NCI-H2196 treated with DMSO at 0.1 percent for 48 hours (cell line): ENCODE measurements around the gene CCT3.
A peak's percentile ranks its signal among the peaks of the same experiment; 100 is the strongest.
"Not testable (repeated sequence)": the region's sequence is repeated elsewhere in the genome, so short reads cannot be mapped to it uniquely, and the experiment has no call there.

Experiments
- DNase-seq: peaks from one replicate; lab custom pipeline; 2025; ENCODE audit not compliant: unreplicated experiment; lab: John Stamatoyannopoulos, UW

The CCT3 gene

DNA sequence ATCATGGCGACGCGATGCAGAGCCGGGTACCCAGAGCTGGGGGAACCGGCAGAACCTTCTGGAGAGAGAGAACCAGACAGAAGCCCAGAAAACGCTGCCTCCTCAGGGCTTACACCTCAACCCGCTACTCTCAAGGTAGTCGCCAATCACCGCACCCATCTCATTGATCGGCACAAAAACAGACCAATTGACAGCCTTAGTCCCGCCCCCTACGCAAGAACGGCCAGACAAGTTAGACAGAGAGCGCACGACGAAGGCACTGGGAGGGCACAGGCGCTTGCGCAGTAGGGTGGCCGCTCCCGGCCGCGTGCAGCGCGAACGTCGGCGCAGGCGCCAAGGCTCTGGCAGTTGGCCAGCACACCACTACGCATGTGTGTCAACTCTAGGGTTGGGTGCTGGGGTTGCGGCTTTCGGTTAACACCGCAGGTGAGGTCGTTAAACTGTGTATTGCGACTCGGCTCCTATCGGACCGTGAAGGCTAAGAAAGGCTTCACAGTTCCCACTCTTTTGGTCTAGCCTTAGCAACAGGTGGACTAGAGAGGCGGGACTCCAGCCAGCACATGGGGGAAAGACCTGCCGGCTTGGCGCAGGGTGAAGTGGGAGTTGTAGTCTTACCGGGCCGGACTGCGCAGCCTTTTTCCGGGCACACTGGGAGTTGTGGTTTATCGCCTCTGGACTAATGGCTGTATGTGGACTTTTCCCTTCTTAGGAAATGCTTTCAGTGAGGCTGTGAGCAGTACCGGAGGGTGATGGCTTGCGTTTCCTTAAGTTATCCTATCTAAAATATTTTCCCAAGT, at the start of gene CCT3, which contains the start of gene TSACC:
CCT3 (minus strand) TSS at position 113 of the 797 bp plus-strand sequence; CDS start at position 5, 108 bp downstream.
TSACC (plus strand) TSS at position 347 of the 797 bp plus-strand sequence. CDS start 1,232 bp downstream, outside the sequence.
- DNase-seq, result peak; percentile 99

DNA sequence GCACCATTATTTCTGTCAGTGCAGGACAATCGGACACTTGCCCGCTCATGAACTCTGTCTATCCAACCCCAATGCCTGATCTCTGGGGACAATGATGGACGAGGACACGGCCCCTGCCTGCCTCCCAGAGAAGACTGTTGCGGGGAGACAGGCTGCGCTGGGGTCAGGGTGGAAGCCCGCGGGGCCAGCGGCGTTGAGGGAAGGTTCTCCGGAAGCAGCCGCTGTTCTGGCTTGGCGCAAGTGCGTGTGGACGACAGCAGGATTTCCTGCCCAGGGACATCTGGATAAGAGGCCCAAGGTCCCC, 49.7 kb upstream of the CCT3 start:
- no peak for DNase-seq

DNA sequence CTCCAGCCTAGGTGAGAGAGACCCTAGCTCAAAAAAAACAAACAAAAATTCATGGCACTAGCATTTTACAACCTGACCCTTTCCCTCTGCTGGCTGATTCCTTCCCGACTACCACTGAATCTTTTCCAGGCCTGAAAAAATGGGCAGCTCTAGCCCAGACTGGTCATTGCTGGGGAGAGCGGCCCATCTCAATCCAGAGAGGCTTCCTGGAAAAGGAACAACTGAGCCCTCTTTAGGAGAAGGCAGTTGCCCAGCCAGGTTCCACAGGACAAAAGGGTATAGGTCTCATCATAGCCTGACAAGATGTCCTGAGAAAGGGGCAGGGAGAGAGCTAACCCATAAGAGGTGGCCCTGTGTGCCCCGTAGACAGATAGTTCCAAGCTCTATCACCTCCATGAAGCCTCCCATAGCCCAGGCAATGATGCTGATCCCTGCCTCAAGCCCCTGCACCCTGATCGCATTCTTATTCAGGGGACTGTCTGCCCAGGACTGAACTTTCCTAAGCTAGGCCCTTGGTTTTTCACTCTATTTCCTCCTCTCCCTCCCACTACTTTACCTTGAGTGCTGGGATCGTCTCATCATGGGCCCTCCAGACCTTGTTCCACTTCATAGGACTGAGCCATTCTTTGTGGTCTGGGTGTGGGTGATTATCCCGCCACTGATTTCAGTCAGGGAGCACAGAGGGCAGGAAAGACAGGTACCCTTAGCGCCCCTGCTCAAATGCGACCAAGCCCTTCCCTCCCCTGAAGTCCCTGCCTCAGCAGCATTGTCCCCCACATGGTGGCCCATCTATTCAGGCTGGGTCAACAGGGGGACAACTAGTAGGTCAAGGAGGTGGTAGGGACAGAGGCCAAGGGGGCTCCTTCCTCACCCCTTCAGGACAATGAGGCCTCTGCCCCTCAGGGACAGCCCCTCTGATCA, 49.1 kb upstream of the CCT3 start:
- DNase-seq, result no peak

DNA sequence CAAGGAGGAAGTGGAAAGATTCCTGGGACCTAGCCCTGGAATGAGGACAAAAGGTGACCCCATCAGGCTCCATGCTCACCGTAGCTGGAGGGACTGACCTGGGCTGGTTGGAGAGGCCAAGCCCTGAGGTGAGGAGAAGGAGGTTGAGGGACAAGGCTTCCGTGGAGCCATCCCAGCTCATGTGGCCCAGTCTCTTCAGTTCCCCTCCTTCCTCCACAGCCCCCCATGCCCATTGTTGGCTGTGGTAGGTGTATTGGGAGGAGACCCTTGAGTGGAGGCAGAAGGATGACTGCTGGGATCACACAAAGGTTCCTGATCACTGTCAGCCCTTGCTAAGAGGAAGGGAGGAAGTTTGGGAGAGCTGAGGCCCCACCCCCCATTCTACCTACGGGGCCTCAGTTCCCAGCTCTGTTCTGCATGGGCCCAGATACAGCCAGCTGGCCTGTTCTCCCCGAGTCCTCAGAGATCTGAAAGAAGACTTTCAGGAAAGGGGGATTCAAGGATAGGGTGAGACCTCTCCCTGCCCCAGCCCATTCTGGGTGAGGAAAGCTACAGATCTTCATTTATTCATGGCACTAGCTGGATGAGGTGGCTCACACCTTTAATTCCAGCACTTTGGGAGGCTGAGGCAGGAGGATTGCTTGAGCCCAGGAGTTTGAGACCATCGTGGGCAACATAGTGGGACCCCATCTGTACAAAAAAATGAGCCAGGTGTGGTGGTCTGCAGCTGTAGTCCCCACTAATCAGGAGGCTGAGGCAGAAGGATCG, 48.2 kb upstream of the CCT3 start:
- DNase-seq, result no peak

DNA sequence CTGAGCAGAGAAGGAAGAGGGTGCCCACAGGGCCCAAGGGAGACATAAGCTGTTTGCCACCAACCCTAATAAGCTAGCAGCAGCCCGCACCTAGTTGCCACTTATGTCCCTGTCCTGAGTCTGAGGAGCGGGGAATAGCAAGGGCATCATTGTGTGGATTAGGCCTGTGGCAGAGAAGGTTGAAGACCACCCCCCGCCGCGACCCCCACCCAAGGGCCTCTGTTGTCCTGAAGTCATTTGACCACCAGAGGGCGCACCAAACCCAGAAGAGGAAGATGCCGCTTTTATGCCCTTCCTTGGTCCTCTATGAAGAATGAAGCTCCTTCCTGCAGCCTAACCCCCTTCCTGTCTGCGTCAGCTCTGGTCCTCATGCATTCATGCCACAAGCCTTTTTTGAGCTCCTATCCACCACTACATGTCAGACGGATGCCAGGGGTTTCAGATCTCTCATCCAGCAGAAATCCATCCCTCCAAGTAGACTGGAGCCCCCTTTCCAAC, 47.5 kb upstream of the CCT3 start:
- peak; percentile 51 for DNase-seq

DNA sequence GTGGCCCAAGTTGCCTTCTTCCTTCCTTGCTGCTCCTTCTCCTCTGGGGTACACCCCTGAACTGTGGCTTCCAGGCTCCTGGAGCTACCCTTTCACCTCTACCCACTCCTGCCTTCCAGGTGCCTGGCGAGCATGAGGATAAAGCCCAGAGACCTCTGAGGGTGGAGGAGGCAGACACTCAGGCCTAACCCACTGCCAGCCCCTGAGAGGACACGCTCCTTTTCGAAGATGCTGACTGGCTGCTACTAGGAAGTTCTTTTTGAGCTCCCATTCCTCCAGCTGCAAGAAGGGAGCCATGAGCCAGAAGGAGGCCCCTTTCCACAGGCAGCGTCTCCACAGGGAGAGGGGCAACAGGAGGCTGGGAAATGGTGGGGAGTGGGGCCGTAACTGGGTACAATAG, 46.6 kb upstream of the CCT3 start:
- DNase-seq, result no peak

DNA sequence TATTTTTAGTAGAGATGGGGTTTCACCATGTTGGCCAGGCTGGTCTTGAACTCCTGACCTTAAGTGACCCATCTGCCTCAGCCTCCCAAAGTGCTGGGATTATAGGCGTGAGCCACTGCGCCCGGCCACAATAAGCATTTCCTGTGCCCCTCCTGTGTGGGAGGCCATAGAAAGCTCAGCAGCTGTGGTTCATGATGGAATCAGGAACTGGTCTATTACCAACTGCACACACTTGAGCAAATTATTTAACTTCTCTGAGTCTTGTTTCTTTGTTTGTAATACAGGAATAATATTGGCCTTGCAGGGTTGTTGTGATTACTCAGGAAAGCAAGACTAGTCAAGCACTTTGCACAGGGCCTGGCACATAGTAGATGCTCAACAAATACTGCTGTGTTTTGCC, 45.9 kb upstream of the CCT3 start:
- no peak for DNase-seq

DNA sequence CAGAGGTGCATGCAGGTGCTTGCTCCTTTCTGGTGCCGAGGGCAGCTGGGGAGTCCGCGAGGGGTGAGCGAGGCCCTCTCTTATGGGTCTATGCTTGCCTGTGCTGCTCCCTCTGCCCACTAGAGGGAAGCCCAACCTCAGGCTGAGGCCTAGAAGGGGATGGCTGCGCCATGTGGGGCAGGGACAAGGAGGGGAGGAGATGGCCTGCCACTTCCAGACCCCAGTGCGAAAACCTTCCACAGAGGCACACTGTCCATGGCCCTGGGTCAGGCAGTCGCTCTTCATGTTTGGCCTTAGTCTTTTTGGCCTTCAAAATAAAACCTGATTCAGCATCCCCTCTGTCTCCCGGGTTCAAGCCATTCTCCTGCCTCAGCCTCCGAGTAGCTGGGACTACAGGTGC, 44.9 kb upstream of the CCT3 start:
- peak; percentile 21 for DNase-seq

DNA sequence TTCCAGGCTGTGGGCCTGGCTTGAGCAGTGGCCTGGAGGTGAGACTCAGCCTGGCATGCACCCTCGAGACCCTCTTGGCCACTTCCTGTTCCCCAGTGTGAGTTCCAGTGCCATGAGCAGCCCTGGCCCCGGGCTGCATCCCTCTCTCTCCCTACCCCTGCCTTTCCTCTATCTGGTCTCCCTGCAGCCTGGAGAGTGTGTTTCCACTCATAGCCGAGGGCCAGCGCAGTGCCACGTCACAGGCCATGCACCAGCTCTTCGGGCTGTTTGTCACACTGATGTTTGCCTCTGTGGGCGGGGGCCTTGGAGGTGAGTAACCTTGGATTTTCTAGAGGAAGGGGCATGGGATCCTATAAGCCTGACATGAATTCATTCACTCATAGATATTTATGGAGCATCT, 44.5 kb upstream of the CCT3 start:
- no peak for DNase-seq

DNA sequence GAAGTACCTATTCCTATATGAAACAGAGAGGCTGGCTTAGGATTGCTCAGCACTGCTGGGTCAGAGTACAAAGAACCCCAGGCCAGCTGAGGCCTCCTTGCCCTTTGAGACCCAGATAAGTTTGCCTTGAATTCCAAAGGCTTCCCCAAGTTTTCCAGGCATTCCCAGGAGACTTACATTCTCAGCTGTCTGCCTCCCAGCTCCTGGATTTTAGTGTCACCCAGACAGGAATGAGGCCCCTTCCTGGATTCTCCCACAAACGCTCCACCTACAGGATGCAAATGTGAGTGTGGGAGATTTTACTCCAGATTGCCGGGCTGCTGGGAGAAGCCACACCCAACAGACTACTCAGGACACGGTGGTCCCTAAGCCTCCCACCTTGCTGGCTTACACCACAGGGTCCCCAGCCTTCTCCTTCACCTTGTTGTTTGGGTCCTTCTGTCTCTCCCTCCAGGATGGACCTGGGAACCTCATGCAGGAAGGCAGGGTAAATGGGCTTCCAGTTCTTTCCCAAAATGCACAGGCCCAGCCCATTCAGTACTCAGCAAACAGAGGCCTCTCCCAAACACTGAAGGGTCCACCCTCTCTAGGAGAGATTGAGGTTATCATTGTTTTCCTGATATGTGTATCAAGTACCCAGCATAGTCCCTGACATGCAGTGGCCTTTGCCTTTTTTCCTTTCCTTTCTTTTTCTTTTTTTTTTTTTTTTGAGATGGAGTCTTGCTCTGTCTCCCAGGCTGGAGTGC, 41.5 kb upstream of the CCT3 start:
- no peak for DNase-seq

DNA sequence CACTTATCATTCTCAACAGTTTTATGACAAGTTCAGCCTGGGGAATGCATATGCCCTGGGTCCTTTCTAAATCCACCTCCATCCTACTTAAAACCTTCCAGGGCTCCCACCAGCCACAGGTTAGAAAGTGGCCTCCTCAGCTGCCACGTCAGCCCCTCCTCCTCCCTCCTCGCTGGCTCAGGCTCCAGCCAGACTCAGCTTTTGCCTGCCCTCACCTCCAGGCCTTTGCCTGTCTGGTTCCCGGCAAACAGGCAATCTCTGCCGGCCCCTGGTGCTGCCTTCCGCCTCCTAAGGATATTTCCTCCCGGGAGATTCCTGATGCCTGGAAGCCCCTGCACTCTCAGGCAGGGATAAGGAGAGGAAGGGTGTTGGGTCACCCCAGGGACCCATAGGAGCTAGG, 40.5 kb upstream of the CCT3 start:
- DNase-seq, result no peak

DNA sequence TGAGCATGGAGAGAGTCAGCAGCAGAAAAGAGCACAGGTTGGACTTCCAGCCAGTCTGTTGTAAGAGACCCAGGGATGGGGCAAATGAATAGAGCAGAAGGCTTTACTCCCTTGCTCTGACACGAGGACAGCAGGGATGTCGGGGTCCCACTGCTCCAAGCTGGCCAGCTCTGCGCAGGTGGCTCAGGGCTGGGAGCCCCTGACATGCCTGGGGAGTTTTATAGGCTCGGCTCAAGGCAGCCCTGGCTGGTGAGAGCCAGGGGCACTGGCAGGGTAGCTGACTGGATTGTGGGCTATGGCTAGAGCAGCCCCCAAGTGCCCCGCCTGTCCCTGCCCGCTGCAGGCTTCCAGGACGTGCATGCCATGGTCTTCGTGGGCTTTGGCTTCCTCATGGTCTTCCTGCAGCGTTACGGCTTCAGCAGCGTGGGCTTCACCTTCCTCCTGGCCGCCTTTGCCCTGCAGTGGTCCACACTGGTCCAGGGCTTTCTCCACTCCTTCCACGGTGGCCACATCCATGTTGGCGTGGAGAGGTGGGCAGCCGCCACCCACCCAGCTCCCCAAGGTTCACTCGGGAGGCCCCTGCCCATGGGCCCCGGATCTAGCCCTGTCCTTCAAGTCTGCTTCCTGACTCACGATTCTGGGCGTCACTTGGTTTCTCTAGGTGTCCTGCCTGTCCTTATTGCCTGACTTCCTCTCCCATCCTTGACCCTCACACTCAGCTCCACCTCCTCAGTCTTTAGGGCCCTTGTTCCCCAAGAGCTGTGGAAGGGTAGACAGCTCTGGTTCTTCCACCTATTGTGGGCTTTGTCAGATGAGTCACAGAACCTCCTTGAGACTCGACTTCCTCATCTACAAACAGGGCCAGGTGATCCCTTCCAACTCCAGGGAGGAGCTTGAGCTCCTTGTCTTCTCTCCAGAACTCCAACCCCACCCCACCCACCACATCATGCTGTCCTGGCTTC, 39.1 kb upstream of the CCT3 start:
- DNase-seq, result no peak

DNA sequence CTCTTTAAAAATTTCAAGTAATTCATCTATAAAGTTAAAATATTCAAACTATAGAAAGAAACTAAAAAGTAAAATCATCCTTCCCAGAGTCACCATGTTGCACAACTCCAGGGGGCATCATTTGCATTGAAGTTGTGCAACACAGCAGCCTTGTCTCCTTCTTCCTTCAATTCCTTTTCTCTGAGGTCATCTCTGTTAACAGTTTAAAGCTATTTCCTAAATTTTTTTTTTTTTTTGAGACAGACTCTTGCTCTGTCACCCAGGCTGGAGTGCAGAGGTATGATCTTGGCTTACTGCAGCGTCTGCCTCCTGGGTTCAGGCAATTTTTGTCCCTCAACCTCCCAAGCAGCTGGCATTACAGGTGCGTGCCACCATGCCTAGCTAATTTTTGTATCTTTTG, 38.1 kb upstream of the CCT3 start:
- DNase-seq, result no peak

DNA sequence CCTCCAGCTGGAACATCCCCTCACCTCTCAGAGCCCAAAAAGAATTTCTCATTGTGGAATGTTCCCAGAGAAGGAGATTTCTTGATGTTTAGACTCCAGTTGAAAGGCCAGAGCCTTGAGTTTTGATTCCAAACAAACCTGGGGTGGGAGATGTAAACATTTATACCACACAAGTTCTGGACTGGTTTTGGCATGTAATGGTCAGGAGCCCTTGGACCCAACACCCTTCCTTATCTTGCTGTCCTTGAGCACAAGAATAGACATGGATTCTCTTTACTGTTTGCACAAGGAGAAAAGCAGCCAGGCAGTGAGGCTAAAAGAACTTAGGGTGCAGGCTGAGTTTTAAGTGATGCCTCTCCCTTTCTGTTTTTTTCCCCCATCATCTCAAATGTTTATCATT, 35.5 kb upstream of the CCT3 start:
- DNase-seq, result no peak

DNA sequence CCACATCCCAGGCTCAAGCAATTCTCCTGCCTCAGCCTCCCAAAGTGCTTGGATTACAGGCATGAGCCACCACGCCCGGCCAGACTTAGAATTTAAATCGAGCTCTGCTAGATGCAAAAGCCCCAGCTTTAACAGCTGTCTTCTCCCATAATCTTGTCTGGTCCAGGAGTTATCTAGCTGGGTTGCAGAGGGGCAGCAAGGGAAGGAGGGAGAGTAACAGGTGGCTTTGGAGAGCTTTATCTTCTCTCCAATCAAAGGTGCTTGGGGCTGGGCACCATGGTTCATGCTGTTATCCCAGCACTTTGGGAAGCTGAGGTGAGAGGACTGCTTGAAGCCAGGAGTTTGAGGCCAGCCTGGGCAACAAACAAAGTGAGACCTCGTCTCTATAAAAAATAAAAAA, 34.8 kb upstream of the CCT3 start:
- DNase-seq, result no peak

DNA sequence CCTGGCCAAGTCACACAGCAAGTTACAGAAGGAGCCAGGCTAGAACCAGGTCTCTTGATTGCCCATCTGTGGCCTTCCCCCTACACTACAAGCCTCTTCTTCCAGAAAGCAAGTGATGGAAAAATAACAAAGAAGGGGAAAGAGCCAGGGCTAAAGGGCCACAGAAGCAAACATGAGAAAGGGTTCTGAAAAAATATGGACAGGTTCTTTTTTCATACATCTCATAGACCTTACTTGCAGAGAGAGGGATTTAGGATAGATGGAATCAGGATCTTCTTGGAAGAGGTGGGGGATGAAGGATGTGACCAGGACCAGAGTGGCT, 34.1 kb upstream of the CCT3 start:
- no peak for DNase-seq

DNA sequence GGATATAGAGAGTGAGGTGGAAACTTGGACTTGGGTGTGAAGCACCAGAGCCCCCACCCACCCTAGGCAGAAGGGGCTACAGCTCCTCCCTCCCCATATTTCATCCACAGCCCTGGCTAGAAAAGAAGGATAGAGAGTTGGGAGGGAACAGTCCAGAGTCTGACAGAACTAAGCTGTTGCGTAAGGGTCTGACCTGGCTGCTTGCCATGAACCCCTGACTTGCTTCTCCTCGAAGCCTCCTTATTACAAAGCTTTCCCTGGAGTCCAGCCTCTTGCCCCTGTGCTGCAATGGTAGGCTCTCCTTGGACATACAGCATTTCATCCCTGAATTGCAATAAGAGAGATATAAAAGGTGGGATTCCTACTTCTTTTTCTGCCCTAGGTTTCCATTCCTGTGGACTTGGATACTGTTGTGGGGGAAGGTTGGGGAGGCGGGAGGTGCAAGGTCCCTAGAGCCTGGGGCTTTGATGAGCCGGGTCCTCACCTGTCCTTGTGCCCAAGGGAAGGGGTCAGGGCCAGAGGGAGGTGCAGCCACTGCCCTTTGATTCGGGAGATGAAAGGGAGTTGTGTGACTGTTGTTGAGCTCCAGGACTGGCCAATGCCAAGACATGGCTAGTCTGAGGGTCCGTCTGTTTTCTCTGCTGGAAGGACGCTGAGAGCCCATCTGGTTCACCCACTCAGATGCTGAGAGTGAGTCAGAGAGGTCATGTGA, 33.6 kb upstream of the CCT3 start:
- DNase-seq, result no peak

DNA sequence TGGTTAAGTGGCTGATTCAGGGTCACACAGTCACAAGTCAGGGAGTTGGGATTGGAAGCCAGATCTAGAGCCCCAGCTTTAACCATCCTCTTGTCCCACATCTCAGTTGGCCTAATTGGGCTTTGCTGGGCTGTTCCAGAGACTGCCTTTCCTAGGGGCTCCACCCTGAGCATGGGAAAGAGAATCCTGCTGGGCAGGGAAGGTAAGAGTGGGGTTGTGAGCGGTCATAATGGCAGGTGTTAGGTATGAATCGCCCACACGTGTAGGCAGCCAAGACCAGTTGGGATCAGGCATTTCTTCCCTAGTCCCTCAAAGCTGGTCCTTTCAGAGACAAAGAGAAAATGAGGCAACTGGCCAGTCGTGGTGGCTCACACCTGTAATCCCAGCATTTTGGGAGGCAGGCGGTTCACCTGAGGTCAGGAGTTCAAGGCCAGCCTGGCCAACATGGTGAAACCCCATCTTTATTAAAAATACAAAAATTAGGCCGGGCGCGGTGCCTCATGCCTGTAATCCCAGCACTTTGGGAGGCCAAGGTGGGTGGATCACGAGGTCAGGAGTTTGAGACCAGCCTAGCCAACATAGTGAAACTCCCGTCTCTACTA, 31.7 kb upstream of the CCT3 start:
- not testable (repeated sequence) for DNase-seq
